Mucosa of descending colon (tissue), 3 donors: ENCODE measurements around the gene XIST. TPM values are rescaled to one million over a fixed set of nuclear protein-coding genes. Genes with fewer than 3 reads are reported as not detected.

Experiments used
- ATAC-seq: fragments of 200-7000 bp; cut with Tn5 transposase; one replicate; pipeline ENCODE4 v1.9.1; 2020; ENCODE audit warnings: mild to moderate bottlenecking, moderate library complexity
- DNase-seq, 3 donors: peaks; one replicate each; pipeline ENCODE4 v3.0.0-alpha.2; 2020
- H3K36me3 ChIP-seq: fragments of 200-600 bp; one replicate; pipeline ENCODE4 v1.8.0; 2021; ENCODE audit warnings: low read depth, mild to moderate bottlenecking
- H3K4me1 ChIP-seq: fragments of 200-600 bp; one replicate; pipeline ENCODE4 v1.8.0; 2021; ENCODE audit warnings: low read depth, mild to moderate bottlenecking
- H3K4me3 ChIP-seq: fragments of 200-600 bp; one replicate; pipeline ENCODE4 v1.8.0; 2021; ENCODE audit warnings: mild to moderate bottlenecking
- H3K9me3 ChIP-seq: fragments of 200-600 bp; one replicate; pipeline ENCODE4 v1.8.0; 2021; ENCODE audit warnings: mild to moderate bottlenecking
- intact Hi-C, 2 donors: fragments of 100-400 bp; cut with DNase I in 1 of 2; cut with micrococcal nuclease in 1 of 2; formaldehyde crosslinking; loops; one replicate each; pipeline versions ENCODE4 v1.11.0 to v1.11.1; 2022; cut with DNase I, micrococcal nuclease
- total RNA-seq, 3 donors: library from RNA; stranded (reverse); fragmentation: NEBNext Ultra II Directional in 2 of 3; extraction: Animal tissue kit (Norgen Biotek cat#: 25700) in 2 of 3; gene quantifications; one replicate each; pipeline versions ENCODE4 v1.2.1 to v1.2.4, GENCODE V29; 2021 to 2023
- TF ChIP-seq, protein P1 (sequence below): fragments of 200-600 bp; IDR thresholded peaks from one replicate; pipeline ENCODE4 v1.8.0; 2022; ENCODE audit warnings: antibody characterized with exemption, mild to moderate bottlenecking
- donor health status: DM: no; HTN: no; CAD: no; lungs with moderate emphysema.
- donor health status: DM: no; HTN: no; CAD: no.
- donor health status: DM: no; HTN: yes; CAD: no.

The XIST gene
- total RNA-seq, 3 donors from 2014 or later, result 1.1 to 231 (median 3.3) TPM

DNA sequence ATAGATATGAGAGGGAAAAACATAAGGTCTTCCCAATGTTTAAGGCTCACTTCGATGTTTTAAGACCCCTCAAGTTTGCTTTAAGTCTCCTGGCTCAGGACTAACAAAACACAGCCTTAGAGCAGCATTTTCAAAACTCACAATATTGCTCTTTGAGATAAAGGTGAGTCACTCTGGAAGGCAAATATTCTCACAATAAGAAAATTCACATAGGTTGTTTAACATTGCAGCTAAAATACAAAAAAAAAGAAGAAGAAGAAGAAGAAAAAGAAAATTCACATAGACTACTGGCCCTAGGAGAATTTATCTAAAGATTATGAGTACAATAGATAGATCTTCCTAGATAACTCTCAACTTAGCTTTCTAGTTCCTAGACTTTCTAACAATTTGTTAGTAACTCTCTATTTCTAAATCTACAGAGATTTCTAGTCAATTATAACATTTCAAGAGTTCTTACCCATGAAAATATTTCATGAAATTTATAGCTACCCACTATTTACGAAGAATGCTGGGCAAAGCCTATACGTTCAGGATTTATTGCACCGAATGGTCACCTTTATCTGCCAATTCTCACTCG lies 22.5 kb downstream of the XIST start:
- H3K9me3 ChIP-seq, result no peaks in the 10 kb centered on the region
- H3K36me3 ChIP-seq, result no peaks in the 10 kb centered on the region
- ATAC-seq, result no peak
- H3K4me3 ChIP-seq, result no peak overlapping the region
- TF ChIP-seq, protein P1, sequence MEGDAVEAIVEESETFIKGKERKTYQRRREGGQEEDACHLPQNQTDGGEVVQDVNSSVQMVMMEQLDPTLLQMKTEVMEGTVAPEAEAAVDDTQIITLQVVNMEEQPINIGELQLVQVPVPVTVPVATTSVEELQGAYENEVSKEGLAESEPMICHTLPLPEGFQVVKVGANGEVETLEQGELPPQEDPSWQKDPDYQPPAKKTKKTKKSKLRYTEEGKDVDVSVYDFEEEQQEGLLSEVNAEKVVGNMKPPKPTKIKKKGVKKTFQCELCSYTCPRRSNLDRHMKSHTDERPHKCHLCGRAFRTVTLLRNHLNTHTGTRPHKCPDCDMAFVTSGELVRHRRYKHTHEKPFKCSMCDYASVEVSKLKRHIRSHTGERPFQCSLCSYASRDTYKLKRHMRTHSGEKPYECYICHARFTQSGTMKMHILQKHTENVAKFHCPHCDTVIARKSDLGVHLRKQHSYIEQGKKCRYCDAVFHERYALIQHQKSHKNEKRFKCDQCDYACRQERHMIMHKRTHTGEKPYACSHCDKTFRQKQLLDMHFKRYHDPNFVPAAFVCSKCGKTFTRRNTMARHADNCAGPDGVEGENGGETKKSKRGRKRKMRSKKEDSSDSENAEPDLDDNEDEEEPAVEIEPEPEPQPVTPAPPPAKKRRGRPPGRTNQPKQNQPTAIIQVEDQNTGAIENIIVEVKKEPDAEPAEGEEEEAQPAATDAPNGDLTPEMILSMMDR, result no peak
- no peak for DNase-seq
- no peaks in the 10 kb centered on the region for H3K4me1 ChIP-seq
- intact Hi-C loops, result no loop called here

DNA sequence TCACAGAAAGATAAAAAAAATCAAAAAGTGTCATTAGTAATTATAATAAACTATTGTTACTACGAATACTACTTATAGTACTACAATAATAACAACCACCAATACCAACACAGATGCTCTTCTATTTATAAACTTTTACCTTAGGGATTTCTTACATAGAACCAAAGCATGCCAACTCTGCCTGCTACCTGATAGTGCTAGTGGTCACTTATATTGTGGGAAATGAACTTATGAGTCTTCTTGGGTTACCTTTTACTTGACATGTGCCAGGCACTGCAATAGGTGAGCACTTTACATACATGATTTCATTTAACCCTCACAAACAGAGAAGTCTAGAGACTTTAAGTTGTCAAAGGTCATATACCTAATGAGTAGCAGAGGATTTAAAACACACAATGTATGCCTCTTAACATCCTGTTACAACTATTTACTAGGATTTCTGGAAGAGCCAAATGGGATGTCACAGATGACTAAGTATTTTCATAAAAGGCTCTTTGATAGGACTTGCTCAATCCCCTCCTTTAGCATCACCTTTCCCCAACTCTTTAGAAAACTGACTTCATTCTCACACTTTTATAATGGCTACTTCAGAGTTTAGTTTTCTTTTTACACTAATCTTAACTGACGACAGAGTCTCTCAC lies 24.3 kb downstream of the XIST start:
- Histone ChIP-seq H3K36me3 (no peaks in the 10 kb centered on the region), H3K4me3 (no peak overlapping the region), H3K9me3 (no peaks in the 10 kb centered on the region), H3K4me1 (no peaks in the 10 kb centered on the region)
- TF ChIP-seq, protein P1, result no peak
- no peak for DNase-seq
- ATAC-seq, result no peak
- intact Hi-C loops, result no loop called here

DNA sequence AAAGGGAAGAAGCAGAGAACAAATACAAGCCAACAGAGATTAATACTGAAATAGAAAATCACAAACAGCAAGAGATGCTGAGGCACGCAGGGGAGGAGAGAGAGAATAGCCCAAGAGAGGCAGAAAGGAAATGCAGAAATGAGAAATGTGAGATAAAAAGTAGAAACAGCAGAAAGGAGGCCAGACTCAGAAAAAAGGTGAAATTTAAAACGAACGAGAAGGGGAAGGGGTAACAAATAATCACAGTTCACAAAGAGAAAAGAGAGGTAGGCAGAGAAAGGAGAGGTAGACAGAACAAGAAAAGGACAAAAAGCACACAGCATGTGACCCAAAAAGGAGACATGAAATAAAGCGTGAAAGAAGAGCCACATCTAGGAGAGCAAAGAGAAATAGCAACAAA lies 25.1 kb downstream of the XIST start:
- TF ChIP-seq, protein P1, result no peak
- intact Hi-C loops, result no loop called here
- H3K4me3 ChIP-seq, result no peak overlapping the region
- DNase-seq, result no peak
- H3K36me3 ChIP-seq, result no peaks in the 10 kb centered on the region
- no peaks in the 10 kb centered on the region for H3K9me3 ChIP-seq
- no peaks in the 10 kb centered on the region for H3K4me1 ChIP-seq
- ATAC-seq, result no peak

DNA sequence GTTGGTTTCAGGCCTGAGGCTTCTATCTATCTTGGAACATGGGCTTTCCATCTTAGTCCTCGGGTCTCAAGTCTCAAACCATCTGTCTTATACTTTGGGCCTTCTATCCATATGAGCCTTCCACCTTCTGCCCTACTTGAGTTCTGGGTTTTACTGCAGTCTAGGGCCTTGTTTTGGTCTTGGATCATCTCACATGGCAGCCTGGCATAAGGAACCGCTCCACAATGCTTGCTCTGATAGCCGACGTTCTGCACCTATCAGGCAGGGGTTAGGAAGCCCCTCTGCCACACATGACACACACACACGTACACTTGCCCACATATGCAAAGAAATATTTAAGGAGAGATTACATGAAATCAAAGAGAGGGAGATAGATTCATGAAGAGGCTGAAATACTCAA lies 25.5 kb downstream of the XIST start:
- no peak overlapping the region for H3K4me3 ChIP-seq
- ATAC-seq (no peak), DNase-seq (no peak)
- no peaks in the 10 kb centered on the region for H3K4me1 ChIP-seq
- TF ChIP-seq, protein P1, result no peak
- no peaks in the 10 kb centered on the region for H3K36me3 ChIP-seq
- intact Hi-C loops, result no loop called here
- no peaks in the 10 kb centered on the region for H3K9me3 ChIP-seq

DNA sequence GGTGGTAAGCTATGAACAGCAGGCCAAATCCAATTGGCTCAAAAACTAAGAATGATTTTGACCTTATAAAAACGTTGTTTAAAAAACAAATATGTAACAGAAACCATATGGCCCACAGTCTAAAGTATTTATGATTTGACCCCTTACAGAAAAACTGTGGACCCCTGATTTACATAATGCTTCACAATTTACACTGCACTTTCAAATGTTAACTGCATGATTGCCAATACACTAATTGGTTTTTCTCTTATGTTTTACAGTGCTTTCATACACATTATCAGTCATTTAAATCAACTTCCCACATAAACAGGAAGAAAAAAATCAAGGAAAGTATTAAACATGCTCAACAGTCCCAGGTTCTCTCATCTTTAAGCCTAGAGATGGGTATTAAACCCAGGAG lies 26.9 kb downstream of the XIST start:
- intact Hi-C loops, result no loop called here
- no peak for ATAC-seq
- no peak overlapping the region for H3K4me3 ChIP-seq
- H3K9me3 ChIP-seq, result no peaks in the 10 kb centered on the region
- no peaks in the 10 kb centered on the region for H3K4me1 ChIP-seq
- TF ChIP-seq, protein P1, result no peak
- H3K36me3 ChIP-seq, result no peaks in the 10 kb centered on the region
- no peak for DNase-seq
